NCI-H146 treated with DMSO at 0.1 percent for 48 hours (cell line): ENCODE measurements around the gene ZMPSTE24.
"Not testable (repeated sequence)": the region's sequence is repeated elsewhere in the genome, so short reads cannot be mapped to it uniquely, and the experiment has no call there.

Experiments used
- DNase-seq: peaks from one replicate; lab custom pipeline; 2025; ENCODE audit not compliant: unreplicated experiment; lab: John Stamatoyannopoulos, UW

ZMPSTE24 gene

DNA sequence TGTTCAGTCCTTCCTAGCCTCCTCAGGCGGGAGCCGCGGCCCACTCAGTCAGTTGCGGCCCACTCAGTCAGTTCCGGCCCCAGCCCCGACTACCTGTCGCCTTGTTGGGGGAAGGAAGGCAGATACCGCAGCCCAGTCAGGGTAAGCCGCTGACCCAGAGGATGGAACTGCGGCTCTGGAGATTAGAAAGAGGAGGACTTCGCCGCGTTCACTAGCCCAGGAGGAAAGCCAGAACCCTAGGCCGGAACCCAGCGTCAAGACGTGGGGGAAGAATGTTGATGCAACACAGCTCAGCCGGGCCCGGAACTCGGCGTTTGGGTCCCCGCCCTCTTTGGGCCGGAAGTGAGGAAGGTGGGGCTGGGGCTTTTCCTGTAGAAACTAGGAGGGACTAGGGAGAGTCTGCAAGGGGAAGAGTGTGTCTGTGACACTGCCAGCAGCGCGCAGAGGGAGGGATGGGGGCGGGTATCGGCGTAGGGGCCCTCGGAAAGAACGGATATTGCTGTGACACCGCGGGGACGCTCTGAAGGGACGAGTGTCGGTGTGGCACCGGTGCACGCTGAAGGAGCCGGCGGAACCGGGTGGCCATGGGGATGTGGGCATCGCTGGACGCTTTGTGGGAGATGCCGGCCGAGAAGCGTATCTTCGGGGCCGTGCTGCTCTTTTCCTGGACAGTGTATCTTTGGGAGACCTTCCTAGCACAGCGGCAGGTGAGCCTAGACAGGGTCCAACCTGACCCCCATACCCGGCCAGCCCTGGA lies at the start of gene ZMPSTE24:
TSS of gene ZMPSTE24 (plus strand) at position 549 of the 757 bp plus-strand sequence. CDS start at position 585, 36 bp downstream.
- DNase-seq = peak; percentile 86

GRCh38 chr1:40210511-40211204 lies 47.4 kb upstream of the ZMPSTE24 start:
- no peak for DNase-seq

DNA sequence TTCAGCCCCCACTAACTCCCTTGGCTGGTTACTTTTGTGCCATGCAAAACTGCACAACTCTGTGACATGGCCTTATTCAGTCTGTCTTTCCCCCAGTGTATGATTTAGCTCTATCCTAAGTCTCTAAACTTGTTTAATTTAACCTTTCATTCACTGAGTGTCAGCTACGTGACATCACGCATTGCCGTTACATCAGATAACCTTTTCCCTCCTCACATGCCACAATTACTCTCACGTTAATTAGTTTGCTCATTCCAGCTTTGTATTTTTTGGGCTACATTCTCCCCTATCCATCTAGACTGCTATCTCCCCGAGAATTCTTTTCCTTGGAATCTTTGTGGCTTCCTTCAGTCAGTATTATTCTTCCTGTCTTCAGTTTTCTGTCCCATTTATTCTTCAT lies 39.7 kb upstream of the ZMPSTE24 start:
- no peak for DNase-seq

GRCh38 chr1:40221471-40221905 lies 36.5 kb upstream of the ZMPSTE24 start:
- not testable (repeated sequence) for DNase-seq

GRCh38 chr1:40221977-40222772 lies 35.9 kb upstream of the ZMPSTE24 start:
- no peak for DNase-seq

GRCh38 chr1:40224040-40224439 lies 34.0 kb upstream of the ZMPSTE24 start:
- no peak for DNase-seq

GRCh38 chr1:40226192-40226591 lies 31.8 kb upstream of the ZMPSTE24 start:
- no peak for DNase-seq

GRCh38 chr1:40232444-40232843 lies 25.6 kb upstream of the ZMPSTE24 start:
- no peak for DNase-seq

- DNase-seq = no peak
Measured at GRCh38 chr1:40239626-40240025, 18.4 kb upstream of the ZMPSTE24 start.

DNA sequence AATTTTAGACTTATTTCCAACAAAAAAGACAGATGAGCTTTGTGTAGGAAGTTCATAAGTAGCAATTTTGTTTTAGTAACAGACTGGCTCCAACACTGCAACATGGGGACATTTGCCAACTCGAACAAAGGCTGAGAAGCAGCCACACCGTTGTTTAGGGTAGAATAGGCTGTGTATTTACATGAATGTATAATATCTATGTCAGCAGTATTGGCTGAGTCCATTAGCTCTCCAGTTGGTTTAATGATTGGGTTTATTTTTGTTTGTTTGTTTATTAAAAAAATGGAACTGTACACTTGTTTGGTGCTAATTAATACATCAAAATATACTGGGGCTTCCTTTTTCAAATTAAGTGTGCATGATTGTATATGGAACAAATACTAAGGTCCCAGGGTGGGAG lies 17.6 kb upstream of the ZMPSTE24 start:
- no peak for DNase-seq

DNA sequence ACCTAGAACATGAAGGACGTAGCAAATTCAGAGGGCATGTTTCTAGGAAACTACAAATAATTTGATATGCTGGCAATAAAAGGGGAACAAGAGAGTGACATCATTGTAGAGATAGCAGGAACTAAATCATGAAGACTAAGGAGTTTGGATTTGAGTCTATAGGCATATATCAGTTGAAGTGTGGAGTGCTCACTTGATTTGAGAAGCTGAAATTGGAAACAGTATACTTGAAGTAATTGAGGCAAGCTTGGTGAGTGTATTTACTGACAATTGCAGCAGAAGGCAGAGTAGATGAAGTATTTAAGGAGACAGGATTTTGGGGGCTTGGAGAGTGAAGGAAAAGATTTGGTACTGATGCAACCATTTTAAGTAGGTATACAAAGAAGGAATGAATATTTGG lies 16.7 kb upstream of the ZMPSTE24 start:
- DNase-seq = no peak

DNA sequence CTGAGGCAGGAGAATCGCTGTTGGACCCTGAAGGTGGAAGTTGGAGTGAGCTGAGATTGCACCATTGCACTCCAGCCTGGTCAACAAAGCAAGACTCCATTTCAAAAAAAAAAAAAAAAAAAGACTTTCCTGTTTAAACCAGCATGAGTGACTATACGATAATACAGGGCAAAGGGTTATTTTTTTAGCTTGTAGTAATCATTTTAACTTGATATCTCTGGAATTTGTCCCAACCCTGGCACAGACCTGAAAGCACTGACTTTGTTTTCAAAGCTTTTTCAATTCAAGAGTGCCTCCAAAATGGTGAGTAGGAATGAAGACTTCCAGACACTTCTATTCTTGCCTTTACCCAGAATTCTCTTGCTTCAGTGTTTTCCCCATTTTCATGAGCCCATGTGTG lies 14.7 kb upstream of the ZMPSTE24 start:
- no peak for DNase-seq

DNA sequence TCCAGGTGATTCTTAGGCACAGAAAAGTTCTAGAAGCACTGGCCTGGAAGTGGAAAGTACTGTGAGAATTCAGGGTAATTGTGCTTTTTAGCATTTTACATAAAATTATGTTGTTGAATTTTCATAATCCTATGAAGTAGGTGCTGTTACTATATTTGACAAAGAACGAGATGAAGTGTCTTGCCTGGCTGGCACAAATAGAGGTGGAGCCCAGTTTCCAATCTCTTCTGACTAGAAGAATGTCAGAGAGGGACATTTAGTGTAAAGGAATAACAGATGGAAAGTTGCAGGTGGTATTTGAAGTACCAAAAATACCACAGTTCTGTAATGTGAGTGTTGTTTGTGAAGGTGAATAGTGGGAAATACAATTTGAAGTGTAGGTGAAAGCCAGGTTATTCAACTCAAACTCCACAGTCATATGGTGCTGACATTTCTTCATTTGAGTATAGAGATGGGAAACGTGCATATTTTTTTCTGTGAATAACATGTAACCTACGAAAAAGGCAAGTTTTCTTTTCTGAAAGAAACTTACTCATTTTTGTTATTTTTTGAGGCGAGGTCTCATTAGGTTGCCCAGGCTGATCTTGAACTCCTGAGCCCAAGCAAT lies 13.8 kb upstream of the ZMPSTE24 start:
- no peak for DNase-seq

GRCh38 chr1:40245686-40246085 lies 12.3 kb upstream of the ZMPSTE24 start:
- no peak for DNase-seq

- no peak for DNase-seq
Measured at GRCh38 chr1:40247655-40248054, 10.4 kb upstream of the ZMPSTE24 start, which contains the start of gene TMCO2. Gene TMCO2, plus strand, starts transcription at chr1:40247937. Its CDS starts 57 bp downstream, at chr1:40247994.

GRCh38 chr1:40248412-40248811 lies 9.6 kb upstream of the ZMPSTE24 start:
- DNase-seq = no peak

DNA sequence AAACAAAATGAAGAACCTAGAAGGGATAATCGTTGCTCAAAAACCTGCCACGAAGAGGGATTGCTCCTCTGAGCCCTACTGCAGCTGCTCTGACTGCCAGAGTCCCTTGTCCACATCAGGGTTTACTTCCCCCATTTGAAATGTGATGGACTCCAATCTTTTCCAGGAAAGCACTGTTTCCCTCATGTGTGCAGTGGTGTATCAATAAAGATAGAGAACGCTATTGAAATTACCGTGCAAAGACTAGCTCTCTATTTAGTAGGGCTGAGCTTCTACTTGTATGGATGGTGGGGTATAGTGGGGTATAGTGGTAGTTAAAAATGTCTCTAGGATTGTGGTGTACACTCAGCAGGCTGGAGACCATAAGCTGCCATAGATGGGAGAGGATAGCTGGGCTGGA lies 6.6 kb upstream of the ZMPSTE24 start:
- no peak for DNase-seq

DNA sequence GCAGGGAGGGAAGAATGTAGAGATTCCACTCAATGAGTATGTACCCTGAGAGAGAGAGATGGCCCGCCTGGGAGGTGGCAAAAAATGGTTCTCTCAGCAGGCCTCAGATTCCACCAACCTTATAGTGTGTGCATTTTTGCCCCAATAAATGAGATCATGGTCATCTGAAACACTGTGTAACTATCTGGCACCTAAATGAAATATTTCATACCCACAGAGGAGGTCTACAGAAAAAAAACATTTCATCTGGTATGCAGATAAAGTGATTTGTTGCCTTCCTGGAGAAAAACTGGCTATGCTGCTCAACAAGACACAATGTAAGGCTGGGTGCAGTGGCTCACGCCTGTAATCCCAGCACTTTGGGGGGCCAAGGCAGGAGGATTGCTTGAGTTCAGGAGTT lies 5.4 kb upstream of the ZMPSTE24 start:
- no peak for DNase-seq

GRCh38 chr1:40255231-40255630 lies 2.8 kb upstream of the ZMPSTE24 start:
- no peak for DNase-seq

DNA sequence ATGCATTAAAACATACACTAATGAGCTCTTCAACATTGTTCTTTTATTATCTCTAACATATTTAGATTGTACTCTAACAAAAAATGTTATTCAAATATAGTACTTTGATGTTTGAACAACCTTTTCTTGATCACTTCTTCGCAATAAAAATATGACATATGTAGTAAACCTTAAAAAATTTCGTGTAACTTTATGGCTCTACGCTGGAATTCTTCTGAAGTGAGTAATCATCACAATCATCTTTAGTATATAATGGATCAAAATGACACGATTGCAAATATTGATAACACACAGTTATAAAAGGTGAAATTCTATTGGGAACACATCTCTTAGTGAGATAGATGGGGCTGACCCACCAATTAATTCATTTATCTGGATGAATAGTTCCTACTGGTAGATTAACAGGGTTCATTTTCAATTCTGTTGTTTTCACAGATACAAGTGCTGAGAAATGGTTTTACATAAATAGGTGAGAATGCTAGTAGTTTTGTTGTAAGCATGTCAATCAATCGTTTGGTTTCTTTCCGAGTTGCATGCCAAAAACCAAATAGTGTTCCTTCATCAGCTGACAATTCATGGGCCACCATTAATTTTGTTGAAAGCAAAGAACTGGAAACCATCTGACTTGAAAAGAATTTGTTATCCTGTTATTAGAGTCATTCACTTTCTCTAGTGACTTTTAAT lies 1.5 kb upstream of the ZMPSTE24 start:
- DNase-seq = no peak

GRCh38 chr1:40257313-40257687 lies 736 bp upstream of the ZMPSTE24 start:
- peak; percentile 32 for DNase-seq
